Measurements from ENCODE around the gene PPP1R15A.
"Not testable (repeated sequence)": the region's sequence is repeated elsewhere in the genome, so short reads cannot be mapped to it uniquely, and the experiment has no call there.

GRCh38 chr19:48909424-48910077 lies 37.3 kb downstream of the PPP1R15A start:
- not testable (repeated sequence) for TF ChIP-seq CTCF, POLR2A, EP300, POLR2AphosphoS5 (IDR thresholded peaks at IDR 0.05)

Data from suprapubic skin (tissue), 4 donors.